ENCODE results near the gene EAPP. TPM values are rescaled to one million over a fixed set of nuclear protein-coding genes. Genes with fewer than 3 reads are reported as not detected.
A peak's percentile ranks its signal among the peaks of the same experiment; 100 is the strongest.

Gene EAPP
- total RNA-seq, 1 donor from 2014 or later = 39.8 TPM

DNA sequence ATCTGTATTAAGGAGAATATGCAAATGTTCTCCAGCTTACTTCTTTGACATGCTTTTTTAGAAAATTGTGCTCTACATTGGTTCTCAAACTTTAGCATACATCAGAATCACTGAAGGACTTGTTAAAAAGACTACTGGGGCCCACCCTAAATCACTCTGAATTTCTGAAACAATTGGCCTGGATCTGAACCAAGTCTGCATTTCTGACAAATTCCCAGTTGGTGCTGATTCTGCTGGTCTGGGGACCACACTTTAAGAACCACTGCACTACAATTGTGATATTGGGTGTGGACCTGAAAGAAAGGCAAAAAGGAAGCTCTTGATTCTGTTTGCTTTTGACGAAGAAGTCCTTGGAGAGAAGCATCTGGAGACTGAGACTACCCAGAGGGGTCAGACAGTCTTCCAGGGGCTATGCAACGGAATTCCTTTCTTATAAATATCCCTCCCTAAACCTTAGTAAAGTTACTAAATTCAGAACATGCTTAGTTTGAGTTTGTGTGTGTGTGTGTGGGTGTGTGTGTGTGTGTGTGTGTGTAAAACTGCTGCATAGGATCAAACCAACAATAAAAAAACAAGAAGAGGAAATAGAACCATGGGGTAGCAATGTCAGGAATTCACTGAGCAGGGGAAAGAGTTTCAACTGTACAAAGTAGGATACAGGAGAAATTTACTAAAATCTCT is 36.8 kb downstream of the EAPP start:
- peak overlapping the region; percentile 15 for H3K27ac Mint-ChIP-seq
- no peak for DNase-seq (ENCODE audit: low spot score, unreplicated experiment)
- peaks cover 7% of the 10 kb centered on the region for H3K4me1 Mint-ChIP-seq (ENCODE audit: low read depth)
- H3K9me3 Mint-ChIP-seq (ENCODE audit: low read depth) = no peaks in the 10 kb centered on the region
- TF ChIP-seq CTCF (IDR thresholded peaks at IDR 0.05; ENCODE audit: unreplicated experiment) = no peak
- H3K27me3 Mint-ChIP-seq = no peaks in the 10 kb centered on the region
- H3K4me3 Mint-ChIP-seq (ENCODE audit: low read depth) = no peak overlapping the region
- no peaks in the 10 kb centered on the region for H3K36me3 Mint-ChIP-seq (ENCODE audit: insufficient read depth)

DNA sequence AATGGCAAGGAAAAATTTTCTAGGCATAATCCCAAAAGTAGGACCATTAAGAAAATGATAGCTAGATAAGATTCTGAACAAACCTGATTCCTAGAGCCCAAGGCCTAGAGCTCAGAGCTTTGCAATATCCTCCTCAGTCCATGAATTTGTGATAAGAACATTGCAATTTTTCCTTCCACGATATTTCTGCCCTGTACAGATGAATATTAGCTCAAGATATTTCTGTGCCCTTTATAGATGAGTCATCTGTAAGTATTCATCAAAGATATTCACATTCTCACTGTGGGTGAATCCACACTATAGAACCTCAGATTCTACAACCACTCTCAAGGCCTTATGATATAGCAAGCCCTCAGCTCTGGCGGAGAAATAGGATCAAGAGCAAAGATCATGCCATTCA is 37.5 kb downstream of the EAPP start:
- H3K27ac Mint-ChIP-seq = no peak overlapping the region
- DNase-seq (ENCODE audit: low spot score, unreplicated experiment) = no peak
- no peaks in the 10 kb centered on the region for H3K9me3 Mint-ChIP-seq (ENCODE audit: low read depth)
- H3K4me3 Mint-ChIP-seq (ENCODE audit: low read depth) = no peak overlapping the region
- no peaks in the 10 kb centered on the region for H3K36me3 Mint-ChIP-seq (ENCODE audit: insufficient read depth)
- no peak for TF ChIP-seq CTCF (IDR thresholded peaks at IDR 0.05; ENCODE audit: unreplicated experiment)
- peaks cover 14% of the 10 kb centered on the region for H3K4me1 Mint-ChIP-seq (ENCODE audit: low read depth)
- H3K27me3 Mint-ChIP-seq = no peaks in the 10 kb centered on the region

GRCh38 chr14:34501004-34501580 is 38.4 kb downstream of the EAPP start:
- TF ChIP-seq CTCF (IDR thresholded peaks at IDR 0.05; ENCODE audit: unreplicated experiment) = no peak
- no peaks in the 10 kb centered on the region for H3K9me3 Mint-ChIP-seq (ENCODE audit: low read depth)
- H3K36me3 Mint-ChIP-seq (ENCODE audit: insufficient read depth) = no peaks in the 10 kb centered on the region
- no peaks in the 10 kb centered on the region for H3K27me3 Mint-ChIP-seq
- no peak overlapping the region for H3K4me3 Mint-ChIP-seq (ENCODE audit: low read depth)
- peaks cover 16% of the 10 kb centered on the region for H3K4me1 Mint-ChIP-seq (ENCODE audit: low read depth)
- no peak for DNase-seq (ENCODE audit: low spot score, unreplicated experiment)
- H3K27ac Mint-ChIP-seq = no peak overlapping the region

DNA sequence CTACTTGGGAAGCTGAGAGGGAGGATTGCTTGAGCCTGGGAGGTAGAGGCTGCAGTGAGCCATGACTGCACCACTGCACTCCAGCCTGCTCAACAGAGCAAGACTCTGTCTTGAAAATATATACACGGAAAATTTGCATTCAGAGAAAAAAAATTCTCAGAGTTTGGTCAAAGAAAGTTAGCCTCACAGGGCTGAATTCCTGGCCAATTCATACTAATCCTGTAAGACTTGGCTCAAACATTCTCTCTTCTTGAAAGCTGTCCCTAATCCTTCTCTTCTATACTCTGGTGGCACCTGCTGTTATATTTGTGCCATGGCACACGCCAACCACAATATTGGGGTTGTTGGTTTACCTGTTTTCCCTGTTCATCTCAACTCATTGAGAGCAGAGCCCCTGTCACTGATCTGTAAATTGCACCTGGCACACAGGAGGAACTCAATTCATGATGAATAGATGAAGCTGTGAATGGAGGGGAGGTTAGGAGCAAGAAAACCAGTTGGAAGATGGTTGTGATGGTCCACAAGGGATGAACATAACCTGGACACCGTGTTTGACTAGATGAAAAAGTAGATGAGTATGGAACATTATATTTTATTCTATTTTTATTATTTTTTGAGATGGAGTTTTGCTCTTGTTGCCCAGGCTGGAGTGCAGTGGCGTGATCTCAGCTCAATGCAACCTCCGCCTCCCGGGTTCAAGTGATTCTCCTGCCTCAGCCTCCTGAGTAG is 40.7 kb downstream of the EAPP start:
- Mint-ChIP-seq H3K27me3 (no peaks in the 10 kb centered on the region), H3K4me1 (ENCODE audit: low read depth) (peaks cover 11% of the 10 kb centered on the region), H3K4me3 (ENCODE audit: low read depth) (no peak overlapping the region), H3K9me3 (ENCODE audit: low read depth) (no peaks in the 10 kb centered on the region), H3K36me3 (ENCODE audit: insufficient read depth) (no peaks in the 10 kb centered on the region), H3K27ac (no peak overlapping the region)
- no peak for DNase-seq (ENCODE audit: low spot score, unreplicated experiment)
- TF ChIP-seq CTCF (IDR thresholded peaks at IDR 0.05; ENCODE audit: unreplicated experiment) = peak; percentile 18

GRCh38 chr14:34496679-34497513 is 42.6 kb downstream of the EAPP start:
- H3K4me3 Mint-ChIP-seq (ENCODE audit: low read depth) = peak overlapping the region; percentile 6
- H3K36me3 Mint-ChIP-seq (ENCODE audit: insufficient read depth) = no peaks in the 10 kb centered on the region
- H3K27me3 Mint-ChIP-seq = no peaks in the 10 kb centered on the region
- H3K9me3 Mint-ChIP-seq (ENCODE audit: low read depth) = no peaks in the 10 kb centered on the region
- peaks cover 11% of the 10 kb centered on the region for H3K4me1 Mint-ChIP-seq (ENCODE audit: low read depth)
- H3K27ac Mint-ChIP-seq = peak overlapping the region; percentile 79
- no peak for DNase-seq (ENCODE audit: low spot score, unreplicated experiment)
- no peak for TF ChIP-seq CTCF (IDR thresholded peaks at IDR 0.05; ENCODE audit: unreplicated experiment)
